Activated CD4-positive, alpha-beta memory T cell treated with anti-CD3 and anti-CD28 coated beads for 36 hours (primary cell): Measurements from ENCODE around the gene C4BPA. TPM values are rescaled to one million over a fixed set of nuclear protein-coding genes. Genes with fewer than 3 reads are reported as not detected.

Experiments used
- CTCF ChIA-PET: fragments of 350-600 bp; sonication (Branson Sonifier 250); formaldehyde crosslinking; loops from one replicate; lab custom pipeline; 2021; ENCODE audit warnings: antibody characterized with exemption, inconsistent platforms; lab: Charles Lee
- POLR2A ChIA-PET: fragments of 350-600 bp; sonication (Branson Sonifier 250); formaldehyde crosslinking; loops from one replicate; lab custom pipeline; 2021; ENCODE audit warnings: antibody characterized with exemption; lab: Charles Lee
- DNase-seq: peaks from one replicate; pipeline ENCODE4 v3.0.0-alpha.2; 2020
- H3K27ac Mint-ChIP-seq: one replicate; pipeline ENCODE4 v1.8.0; 2021; ENCODE audit warnings: mixed read lengths
- H3K27me3 Mint-ChIP-seq: one replicate; pipeline ENCODE4 v1.8.0; 2021; ENCODE audit warnings: mixed read lengths
- H3K36me3 Mint-ChIP-seq: one replicate; pipeline ENCODE4 v1.8.0; 2021; ENCODE audit warnings: mixed read lengths
- H3K4me1 Mint-ChIP-seq: one replicate; pipeline ENCODE4 v1.8.0; 2021; ENCODE audit warnings: low read depth, mixed read lengths
- H3K4me3 Mint-ChIP-seq: one replicate; pipeline ENCODE4 v1.8.0; 2021; ENCODE audit warnings: mild to moderate bottlenecking, mixed read lengths
- H3K9me3 Mint-ChIP-seq: one replicate; pipeline ENCODE4 v1.8.0; 2021; ENCODE audit warnings: mixed read lengths
- intact Hi-C: fragments of 100-400 bp; cut with micrococcal nuclease; formaldehyde crosslinking; loops from one replicate; pipeline ENCODE4 v1.15.1; 2023
- total RNA-seq, 2 experiments: library from RNA; stranded (reverse); gene quantifications; one replicate each; pipeline ENCODE4 v1.2.3, GENCODE V29; 2021

The C4BPA gene
- total RNA-seq, 2 experiments from 2014 or later, result not detected

DNA sequence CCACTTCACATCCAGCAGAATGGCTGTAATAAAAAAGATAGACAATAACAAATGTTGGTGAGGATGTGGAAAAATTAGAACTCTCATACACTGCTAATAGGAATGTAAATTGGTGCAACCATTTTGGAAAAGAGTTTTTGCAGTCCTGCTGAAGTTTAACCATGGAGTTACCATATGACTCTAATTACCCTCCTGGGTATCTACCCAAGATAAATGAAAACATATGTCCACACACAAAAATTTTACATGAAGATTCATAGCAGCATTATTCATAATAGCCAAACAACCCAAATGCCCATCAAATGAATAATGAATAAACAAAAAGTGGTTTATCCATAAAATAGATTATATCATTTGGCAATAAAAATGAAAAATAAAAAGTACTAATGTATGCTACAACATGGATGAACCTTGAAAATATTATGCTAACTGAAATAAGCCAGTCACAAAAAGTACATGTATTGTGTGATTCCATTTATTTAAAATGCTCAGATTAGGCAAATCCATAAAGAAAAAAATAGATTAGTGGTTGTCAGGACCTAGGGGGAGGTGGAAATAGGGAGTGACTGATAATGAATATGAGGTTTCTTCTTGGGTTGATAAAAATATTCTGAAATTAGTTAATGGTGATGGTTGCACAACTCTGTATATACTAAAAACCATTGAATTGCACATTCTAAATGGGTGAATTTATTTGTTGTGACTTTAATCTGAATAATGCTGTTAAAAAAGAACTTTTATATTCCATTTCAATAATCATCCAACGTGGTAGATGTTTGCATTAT is 26.4 kb downstream of the C4BPA start:
- CTCF ChIA-PET, result no interaction called here
- Mint-ChIP-seq H3K36me3 (peaks cover 5% of the 10 kb centered on the region), H3K27ac (no peak overlapping the region), H3K4me1 (no peaks in the 10 kb centered on the region), H3K27me3 (peaks cover 2% of the 10 kb centered on the region), H3K4me3 (no peak overlapping the region), H3K9me3 (peaks cover 35% of the 10 kb centered on the region)
- POLR2A ChIA-PET, result no interaction called here
- no peak for DNase-seq
- intact Hi-C loops, result no loop called here

DNA sequence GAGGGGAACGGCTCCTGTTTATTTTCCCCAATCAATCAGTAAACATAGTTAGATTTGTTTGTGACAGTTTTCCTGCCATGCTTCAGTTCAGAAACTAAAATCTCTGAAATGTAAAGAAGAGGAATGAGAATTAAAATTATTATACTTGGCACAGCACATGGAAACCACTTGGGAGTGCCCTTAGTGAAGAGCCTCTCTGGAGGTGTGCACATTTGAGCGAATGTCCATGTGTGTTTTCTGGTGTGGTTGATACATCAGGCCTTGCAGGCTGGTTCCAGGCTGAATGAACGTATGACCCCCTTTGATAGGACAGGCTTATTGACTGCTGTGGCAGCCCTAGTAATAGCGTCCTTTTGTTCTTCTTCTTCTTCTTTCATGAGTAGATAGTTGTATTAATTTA is 27.1 kb downstream of the C4BPA start:
- H3K4me3 Mint-ChIP-seq, result no peak overlapping the region
- no peak for DNase-seq
- CTCF ChIA-PET, result no interaction called here
- peaks cover 34% of the 10 kb centered on the region for H3K9me3 Mint-ChIP-seq
- intact Hi-C loops, result no loop called here
- no peak overlapping the region for H3K27ac Mint-ChIP-seq
- peaks cover 5% of the 10 kb centered on the region for H3K36me3 Mint-ChIP-seq
- no peaks in the 10 kb centered on the region for H3K4me1 Mint-ChIP-seq
- POLR2A ChIA-PET, result no interaction called here
- H3K27me3 Mint-ChIP-seq, result peaks cover 1% of the 10 kb centered on the region

DNA sequence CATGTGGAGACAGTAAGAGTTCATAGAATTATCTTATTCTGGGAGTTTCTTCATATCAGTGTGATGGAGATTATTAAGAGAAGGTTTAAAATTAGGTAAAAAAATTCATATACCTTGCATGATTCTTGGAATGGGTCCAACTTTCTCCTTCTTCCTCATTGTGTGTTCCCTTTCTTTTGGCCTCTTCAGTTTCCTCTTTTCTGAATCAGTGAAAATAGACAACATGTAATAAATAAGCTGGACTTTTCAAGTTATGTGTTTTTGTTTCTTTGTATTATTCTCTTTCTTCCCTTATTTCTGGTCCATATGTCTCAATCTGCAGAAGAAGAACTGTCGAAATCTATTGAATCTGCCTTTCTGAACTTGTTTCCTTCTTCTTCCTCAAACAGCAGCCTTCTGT is 30.5 kb downstream of the C4BPA start:
- CTCF ChIA-PET, result no interaction called here

DNA sequence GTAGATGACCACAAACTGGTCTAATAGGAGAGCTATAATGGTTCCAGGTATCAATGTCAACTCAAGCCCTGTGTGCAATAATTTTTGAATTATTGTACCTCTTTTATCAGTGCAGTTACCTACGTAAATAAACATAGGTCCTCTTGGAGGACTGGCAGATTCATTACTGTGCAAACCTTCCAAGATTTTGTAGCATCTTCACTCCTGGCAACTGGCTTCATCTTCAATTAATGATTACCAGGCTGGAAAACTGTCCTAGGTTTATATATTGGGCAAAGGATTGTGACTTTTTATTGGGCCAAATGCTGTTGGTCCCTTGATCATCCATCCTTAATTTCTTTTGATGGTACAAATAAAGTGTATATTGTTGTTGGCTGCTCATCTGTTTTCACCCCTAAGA is 35.6 kb downstream of the C4BPA start:
- no peak for DNase-seq
- intact Hi-C loops, result no loop called here
- ChIA-PET POLR2A (no interaction called here), CTCF (interaction anchor here (0.9 kb wide), 1 partner anchor 61 kb away, joined by 4 read pairs; no protein-coding TSS in a partner anchor)
- peaks cover 4% of the 10 kb centered on the region for H3K27me3 Mint-ChIP-seq
- no peak overlapping the region for H3K4me3 Mint-ChIP-seq
- H3K36me3 Mint-ChIP-seq, result no peaks in the 10 kb centered on the region
- H3K9me3 Mint-ChIP-seq, result no peaks in the 10 kb centered on the region
- H3K4me1 Mint-ChIP-seq, result no peaks in the 10 kb centered on the region
- H3K27ac Mint-ChIP-seq, result no peak overlapping the region

More for the DNA sequence above, 30.5 kb downstream of the C4BPA start:
- Mint-ChIP-seq H3K9me3 (peaks cover 13% of the 10 kb centered on the region), H3K4me1 (no peaks in the 10 kb centered on the region), H3K27me3 (peaks cover 1% of the 10 kb centered on the region), H3K4me3 (no peak overlapping the region), H3K27ac (no peak overlapping the region), H3K36me3 (no peaks in the 10 kb centered on the region)
- POLR2A ChIA-PET, result no interaction called here
- no peak for DNase-seq
- intact Hi-C loops, result no loop called here

DNA sequence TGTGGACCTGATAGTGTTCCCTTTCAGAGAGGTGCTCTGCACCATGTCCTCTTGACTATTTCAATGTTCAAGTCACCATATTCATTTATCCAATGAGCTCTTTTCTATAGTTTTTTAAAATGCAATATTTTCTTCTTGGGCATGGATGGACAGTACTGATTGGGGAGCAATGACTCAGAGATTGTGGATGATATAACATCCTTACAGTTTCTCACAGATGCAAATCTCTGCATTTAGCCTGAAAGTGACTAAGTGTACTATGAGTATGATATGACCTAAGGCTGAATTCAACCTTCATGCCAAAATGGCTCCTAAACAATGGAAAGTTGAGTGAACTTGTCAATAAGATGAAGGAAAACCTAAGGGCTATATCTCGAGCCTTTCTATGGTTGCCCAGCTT is 36.5 kb downstream of the C4BPA start:
- DNase-seq, result no peak
- no peaks in the 10 kb centered on the region for H3K9me3 Mint-ChIP-seq
- intact Hi-C loops, result no loop called here
- peaks cover 6% of the 10 kb centered on the region for H3K27me3 Mint-ChIP-seq
- H3K27ac Mint-ChIP-seq, result no peak overlapping the region
- H3K36me3 Mint-ChIP-seq, result no peaks in the 10 kb centered on the region
- no peak overlapping the region for H3K4me3 Mint-ChIP-seq
- H3K4me1 Mint-ChIP-seq, result no peaks in the 10 kb centered on the region
- ChIA-PET POLR2A (no interaction called here), CTCF (interaction anchor here (0.9 kb wide), 1 partner anchor 62 kb away, joined by 4 read pairs; no protein-coding TSS in a partner anchor)

DNA sequence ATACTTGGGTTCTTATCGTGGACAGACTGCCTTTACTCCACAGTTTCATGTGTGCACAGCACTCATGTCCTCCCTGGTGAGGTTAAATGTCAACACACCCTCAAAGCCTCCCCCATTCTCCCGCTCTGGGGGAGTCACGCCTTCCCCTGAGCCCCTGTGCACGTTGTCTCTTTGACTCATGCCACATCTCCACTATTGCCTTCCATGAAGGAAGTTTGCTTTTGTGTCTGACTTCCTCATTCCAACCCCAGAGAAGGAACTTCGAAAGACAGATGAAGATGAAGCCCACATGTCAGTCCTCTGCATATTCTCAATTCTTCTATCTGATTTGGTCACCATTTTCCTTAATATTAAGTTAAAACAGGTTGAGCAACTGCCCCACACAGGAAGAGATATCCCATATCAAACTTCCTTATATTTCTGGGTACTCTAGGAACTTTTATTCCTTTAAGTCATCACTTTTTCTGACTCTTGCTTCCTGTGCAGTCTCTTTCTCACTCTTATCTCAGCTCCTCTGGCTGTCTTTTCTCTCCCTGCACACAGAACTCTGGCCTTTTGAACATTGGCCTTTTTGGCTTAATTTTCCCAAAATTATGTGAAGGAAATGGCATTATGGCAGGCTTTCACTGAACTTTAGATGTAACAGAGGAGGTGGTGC is 41.5 kb downstream of the C4BPA start:
- Mint-ChIP-seq H3K36me3 (no peaks in the 10 kb centered on the region), H3K9me3 (no peaks in the 10 kb centered on the region), H3K27me3 (peaks cover 4% of the 10 kb centered on the region), H3K27ac (no peak overlapping the region), H3K4me1 (no peaks in the 10 kb centered on the region), H3K4me3 (no peak overlapping the region)
- intact Hi-C loops, result no loop called here
- ChIA-PET POLR2A (no interaction called here), CTCF (no interaction called here)
- DNase-seq, result no peak

DNA sequence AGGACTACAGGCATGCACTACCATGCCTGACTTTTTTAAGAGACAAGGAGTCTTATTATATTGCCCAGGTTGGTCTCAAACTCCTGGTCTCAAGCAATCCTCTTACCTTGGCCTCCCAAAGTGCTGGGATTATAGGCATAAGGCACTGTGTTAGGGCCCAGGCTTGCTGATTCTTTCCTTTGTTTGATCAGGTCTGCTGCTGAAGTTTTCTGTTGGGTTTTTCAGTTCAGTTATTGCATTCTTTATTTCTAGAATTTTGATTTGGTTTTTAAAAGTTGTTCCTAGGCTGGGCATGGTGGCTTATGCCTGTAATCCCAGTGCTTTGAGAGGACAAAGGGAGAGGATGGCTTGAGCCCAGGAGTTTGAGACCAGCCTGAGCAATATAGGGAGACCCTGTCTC is 47.9 kb downstream of the C4BPA start:
- Mint-ChIP-seq H3K9me3 (peaks cover 18% of the 10 kb centered on the region), H3K27ac (no peak overlapping the region), H3K27me3 (peaks cover 7% of the 10 kb centered on the region), H3K36me3 (peaks cover 5% of the 10 kb centered on the region), H3K4me1 (no peaks in the 10 kb centered on the region), H3K4me3 (no peak overlapping the region)
- POLR2A ChIA-PET, result no interaction called here
- intact Hi-C loops, result no loop called here
- CTCF ChIA-PET, result no interaction called here
- no peak for DNase-seq

DNA sequence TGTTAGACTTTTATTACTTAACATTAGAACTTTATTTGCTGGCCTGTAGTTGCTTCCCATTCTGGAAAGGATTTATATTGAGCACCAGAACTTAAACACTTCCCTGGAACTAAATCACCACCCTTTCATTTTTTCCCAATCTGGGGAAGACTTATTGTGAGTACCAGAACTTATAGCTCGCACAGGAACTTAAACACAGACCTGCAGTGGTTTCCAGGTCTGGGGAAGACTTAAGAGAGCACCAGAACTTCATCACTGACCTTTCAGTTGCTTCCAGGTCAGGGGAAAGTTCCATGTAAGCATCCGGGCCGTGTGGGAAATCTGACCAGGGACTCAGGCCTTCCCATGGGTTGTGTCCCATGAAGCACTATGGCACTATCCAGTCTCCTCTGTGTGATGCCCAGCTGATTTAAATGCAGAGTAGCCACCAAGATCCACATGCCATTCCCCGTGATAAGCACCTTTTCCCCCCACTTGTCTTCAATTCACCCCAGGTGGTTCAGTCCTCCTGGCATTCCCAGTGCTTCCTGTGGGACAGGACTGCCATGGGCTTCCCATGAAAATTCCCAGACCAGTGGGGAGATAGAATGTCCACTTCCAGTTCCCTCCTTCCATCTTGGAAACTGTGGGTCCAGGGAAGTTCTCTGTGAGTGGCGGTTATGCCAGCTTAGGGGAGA is 48.9 kb downstream of the C4BPA start:
- intact Hi-C loops, result no loop called here
- CTCF ChIA-PET, result no interaction called here
- Mint-ChIP-seq H3K27ac (no peak overlapping the region), H3K36me3 (peaks cover 5% of the 10 kb centered on the region), H3K9me3 (peaks cover 22% of the 10 kb centered on the region), H3K4me1 (no peaks in the 10 kb centered on the region), H3K27me3 (peaks cover 11% of the 10 kb centered on the region), H3K4me3 (no peak overlapping the region)
- POLR2A ChIA-PET, result no interaction called here
- no peak for DNase-seq

DNA sequence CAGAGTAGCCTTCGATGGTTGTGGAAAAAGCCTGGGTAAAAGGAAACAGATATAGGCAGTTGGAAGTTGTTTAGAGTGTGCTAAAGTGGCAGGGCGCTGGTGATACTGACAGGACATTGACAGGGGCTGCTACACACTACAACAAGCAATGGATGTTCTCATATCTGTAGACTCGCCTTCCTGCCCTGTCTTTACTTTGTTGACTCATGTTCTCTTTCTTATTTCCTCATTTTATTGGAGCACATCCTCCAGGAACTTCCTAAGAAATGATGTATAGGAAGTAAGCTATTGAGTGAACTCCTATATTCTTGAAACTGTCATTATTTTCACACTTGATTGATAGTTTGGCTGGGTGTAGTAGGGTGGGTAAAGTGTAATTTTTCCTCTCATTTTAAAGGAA is 51.0 kb downstream of the C4BPA start:
- Mint-ChIP-seq H3K9me3 (peaks cover 23% of the 10 kb centered on the region), H3K4me1 (no peaks in the 10 kb centered on the region), H3K36me3 (peaks cover 5% of the 10 kb centered on the region), H3K27me3 (peaks cover 15% of the 10 kb centered on the region), H3K27ac (no peak overlapping the region), H3K4me3 (no peak overlapping the region)
- DNase-seq, result no peak
- ChIA-PET CTCF (no interaction called here), POLR2A (no interaction called here)
- intact Hi-C loops, result no loop called here

DNA sequence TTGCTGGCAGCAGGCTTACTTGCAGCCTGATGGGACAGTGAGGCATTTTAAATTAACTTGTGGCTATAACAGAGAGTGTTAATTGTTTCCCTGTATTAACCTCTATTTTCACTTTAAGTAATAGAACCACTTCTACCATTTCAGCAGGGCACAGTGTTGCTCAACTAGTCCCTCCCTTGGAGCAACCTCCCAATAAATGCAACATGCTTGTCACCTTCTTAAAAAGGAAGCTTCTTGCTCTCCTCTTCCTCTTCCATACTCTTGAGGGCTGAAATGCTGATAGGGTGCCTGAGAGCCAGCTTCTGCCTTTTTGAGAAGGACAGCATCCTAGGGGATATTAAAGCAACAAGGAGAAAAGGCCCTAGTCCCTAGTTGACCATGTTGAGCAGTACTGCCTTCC is 52.1 kb downstream of the C4BPA start:
- H3K27ac Mint-ChIP-seq, result no peak overlapping the region
- POLR2A ChIA-PET, result no interaction called here
- H3K27me3 Mint-ChIP-seq, result peaks cover 15% of the 10 kb centered on the region
- CTCF ChIA-PET, result no interaction called here
- no peaks in the 10 kb centered on the region for H3K4me1 Mint-ChIP-seq
- intact Hi-C loops, result no loop called here
- H3K36me3 Mint-ChIP-seq, result peaks cover 5% of the 10 kb centered on the region
- no peak overlapping the region for H3K4me3 Mint-ChIP-seq
- H3K9me3 Mint-ChIP-seq, result peaks cover 21% of the 10 kb centered on the region
- DNase-seq, result no peak

DNA sequence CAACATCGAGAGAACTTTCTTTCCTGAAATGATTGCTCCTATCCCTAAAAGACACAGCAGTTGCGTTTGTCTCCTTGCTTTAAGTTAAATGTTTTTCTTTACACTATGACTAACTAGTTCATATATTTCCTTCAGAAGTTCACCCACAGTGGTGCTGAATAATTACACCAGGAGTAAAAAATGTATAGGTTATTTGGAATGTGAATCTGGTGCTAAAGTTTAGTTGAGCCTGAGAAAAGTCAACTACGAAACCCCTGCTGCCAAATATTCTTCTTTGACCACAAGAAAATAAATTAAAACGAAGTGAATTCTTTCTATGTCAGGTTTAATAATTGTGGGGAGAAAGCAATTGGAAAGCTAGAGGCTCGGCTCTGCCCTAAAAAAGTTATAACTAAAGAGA is 52.8 kb downstream of the C4BPA start:
- H3K9me3 Mint-ChIP-seq, result peaks cover 14% of the 10 kb centered on the region
- H3K27ac Mint-ChIP-seq, result no peak overlapping the region
- H3K4me3 Mint-ChIP-seq, result no peak overlapping the region
- peaks cover 15% of the 10 kb centered on the region for H3K27me3 Mint-ChIP-seq
- intact Hi-C loops, result no loop called here
- H3K4me1 Mint-ChIP-seq, result no peaks in the 10 kb centered on the region
- POLR2A ChIA-PET, result no interaction called here
- CTCF ChIA-PET, result no interaction called here
- peaks cover 5% of the 10 kb centered on the region for H3K36me3 Mint-ChIP-seq
- no peak for DNase-seq

DNA sequence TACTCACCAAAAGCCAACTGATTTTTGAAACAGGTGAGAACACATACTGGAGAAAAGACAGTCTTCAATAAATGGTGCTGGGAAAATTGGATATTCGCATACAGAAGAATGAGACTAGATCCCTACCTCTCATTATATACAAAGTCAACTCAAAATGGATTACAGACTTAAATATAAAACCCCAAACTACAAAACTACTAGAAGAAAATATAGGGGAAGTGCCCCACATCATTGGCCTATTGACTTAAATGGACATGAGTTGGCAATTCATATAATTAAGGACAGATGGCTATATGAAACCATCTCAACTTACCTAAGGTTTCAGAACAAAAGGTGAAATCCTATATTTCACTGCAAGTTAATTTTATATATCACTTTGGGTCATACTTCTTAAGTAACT is 60.1 kb downstream of the C4BPA start:
- H3K27ac Mint-ChIP-seq, result no peak overlapping the region
- peaks cover 2% of the 10 kb centered on the region for H3K27me3 Mint-ChIP-seq
- no peak overlapping the region for H3K4me3 Mint-ChIP-seq
- POLR2A ChIA-PET, result no interaction called here
- no peaks in the 10 kb centered on the region for H3K9me3 Mint-ChIP-seq
- no peaks in the 10 kb centered on the region for H3K4me1 Mint-ChIP-seq
- DNase-seq, result no peak
- intact Hi-C loops, result no loop called here
- H3K36me3 Mint-ChIP-seq, result no peaks in the 10 kb centered on the region
- CTCF ChIA-PET, result no interaction called here
